GM19463 (cell line): ENCODE data around the gene CTSA.
A peak's percentile ranks its signal among the peaks of the same experiment; 100 is the strongest.
"Not testable (repeated sequence)": the region's sequence is repeated elsewhere in the genome, so short reads cannot be mapped to it uniquely, and the experiment has no call there.

Experiments used
- ATAC-seq: cut with Tn5 transposase; IDR thresholded peaks from one replicate; pipeline ENCODE4 v1.9.1; 2021; ENCODE audit warnings: mild to moderate bottlenecking, moderate library complexity; ENCODE audit not compliant: unreplicated experiment

CTSA gene

DNA sequence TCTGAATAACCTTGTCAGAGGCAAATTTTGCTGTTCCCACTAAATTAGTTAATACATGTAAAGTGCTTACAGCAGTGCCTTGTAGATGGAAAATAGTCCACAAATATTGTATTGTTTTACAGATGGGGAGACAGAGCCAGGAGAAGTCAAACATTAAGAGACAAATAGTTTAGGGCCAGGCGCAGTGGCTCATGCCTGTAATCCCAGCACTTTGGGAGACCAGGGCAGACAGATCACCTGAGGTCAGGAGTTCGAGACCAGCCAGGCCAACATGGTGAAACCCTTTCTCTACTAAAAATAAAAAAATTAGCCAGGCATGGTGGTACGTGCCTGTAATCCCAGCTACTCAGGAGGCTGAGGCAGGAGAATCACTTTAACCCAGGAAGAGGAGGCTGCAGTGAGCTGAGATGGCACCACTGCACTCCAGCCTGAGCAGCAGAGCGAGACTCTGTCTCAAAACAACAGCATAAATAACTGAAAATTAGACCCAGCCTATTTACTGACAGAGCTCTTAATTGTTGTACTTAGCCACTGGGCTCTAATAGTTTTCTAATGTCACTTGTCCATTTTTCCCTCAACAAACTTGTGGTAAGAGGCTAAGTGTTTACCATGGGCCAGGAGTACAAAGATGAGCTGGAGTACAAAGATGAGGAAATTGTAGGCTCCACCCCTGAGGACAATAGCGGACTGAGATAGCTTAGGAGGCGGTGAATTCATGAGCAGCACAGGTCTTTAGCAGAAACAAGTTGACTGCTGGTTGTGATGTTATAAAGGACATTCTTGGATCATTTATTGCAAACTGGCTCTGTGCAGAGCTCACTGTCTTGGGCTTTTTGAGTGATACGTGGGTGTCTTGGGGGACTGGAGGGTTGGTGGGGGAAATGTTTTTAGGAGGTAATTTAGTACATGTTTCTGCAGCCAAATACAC lies 27.3 kb upstream of the CTSA start:
- no peak for ATAC-seq

DNA sequence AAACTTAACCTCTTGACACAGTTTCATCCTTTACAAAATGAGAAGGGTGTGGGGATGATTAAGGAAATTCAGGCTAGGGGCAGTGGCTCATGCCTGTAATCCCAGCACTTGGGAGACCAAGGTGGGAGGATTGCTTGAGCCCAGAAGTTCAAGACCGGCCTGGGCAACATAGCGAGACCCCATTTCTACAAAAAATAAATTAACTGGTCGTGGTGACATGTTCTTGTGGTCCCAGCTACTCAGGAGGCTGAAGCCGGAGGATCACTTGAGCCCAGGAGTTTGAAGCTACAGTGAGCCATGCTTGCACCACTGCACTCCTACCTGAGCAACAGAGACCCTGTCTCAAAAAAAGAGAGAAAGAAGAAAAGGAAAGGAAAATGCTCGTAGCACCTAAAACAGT lies 24.7 kb upstream of the CTSA start:
- ATAC-seq: no peak

DNA sequence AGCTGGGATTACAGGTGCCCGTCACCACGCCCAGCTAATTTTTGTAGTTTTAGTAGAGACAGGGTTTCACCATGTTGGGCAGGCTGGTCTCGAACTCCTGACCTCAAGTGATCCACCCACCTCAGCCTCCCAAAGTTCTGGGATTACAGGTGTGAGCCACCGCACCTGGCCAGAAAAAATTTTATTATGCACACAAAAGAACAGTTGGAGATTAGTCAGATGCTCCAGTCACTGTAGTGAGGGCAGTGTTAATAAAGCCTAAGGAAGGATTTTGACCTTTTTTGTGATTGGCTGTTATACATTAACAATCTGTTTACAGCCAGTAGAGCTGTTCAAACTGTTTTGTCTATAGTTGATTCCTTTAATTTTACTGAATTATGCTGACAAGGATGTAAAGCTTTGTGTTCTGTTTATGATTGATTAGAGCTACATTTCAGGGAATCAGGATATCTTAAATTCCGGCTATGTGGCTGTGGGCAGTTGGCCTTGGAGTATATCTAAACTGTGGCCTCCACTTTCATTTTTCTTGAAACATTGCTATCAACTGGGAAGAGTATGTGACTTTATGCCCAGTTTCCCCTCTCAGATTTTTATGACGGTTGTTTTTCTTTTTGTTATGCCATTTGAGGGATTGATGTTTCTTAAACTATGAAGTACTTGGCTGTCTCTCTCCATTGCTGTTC lies 23.9 kb upstream of the CTSA start:
- ATAC-seq: no peak

DNA sequence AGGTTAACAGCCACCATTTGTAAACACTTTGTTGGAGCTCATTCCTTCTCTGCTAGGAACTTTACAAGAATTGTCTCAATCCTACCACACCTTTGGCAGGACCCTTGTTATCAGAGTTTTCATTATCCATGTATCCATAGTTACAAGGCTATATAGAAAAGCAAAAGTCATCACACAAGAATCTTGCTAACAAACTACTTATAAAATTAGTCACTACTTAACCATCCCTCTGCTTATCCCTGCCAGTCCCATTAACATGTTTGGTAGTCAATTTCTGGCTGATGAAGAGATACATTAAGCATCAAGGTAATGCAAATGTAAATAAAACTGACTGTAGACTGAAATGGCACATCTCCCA lies 23.3 kb upstream of the CTSA start:
- no peak for ATAC-seq

DNA sequence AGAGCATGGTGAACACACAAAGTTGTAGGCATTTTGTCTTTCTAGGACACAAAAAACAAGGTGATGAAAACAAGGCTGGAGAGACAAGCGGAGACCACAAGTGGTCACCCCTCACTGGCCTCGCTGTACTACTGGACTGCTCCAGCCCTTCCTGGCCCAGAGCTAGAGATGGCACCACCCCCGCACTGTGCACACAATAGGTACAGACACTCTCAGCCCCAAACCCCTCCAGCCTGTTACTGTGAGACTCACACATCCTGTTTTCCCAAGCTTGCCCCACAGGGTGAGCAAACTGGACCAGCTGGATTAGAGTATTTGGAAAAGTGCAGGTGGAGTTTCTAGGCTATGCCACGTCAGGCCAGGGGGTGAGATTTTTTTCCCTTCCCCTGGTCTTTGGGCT lies 18.5 kb upstream of the CTSA start:
- no peak for ATAC-seq

DNA sequence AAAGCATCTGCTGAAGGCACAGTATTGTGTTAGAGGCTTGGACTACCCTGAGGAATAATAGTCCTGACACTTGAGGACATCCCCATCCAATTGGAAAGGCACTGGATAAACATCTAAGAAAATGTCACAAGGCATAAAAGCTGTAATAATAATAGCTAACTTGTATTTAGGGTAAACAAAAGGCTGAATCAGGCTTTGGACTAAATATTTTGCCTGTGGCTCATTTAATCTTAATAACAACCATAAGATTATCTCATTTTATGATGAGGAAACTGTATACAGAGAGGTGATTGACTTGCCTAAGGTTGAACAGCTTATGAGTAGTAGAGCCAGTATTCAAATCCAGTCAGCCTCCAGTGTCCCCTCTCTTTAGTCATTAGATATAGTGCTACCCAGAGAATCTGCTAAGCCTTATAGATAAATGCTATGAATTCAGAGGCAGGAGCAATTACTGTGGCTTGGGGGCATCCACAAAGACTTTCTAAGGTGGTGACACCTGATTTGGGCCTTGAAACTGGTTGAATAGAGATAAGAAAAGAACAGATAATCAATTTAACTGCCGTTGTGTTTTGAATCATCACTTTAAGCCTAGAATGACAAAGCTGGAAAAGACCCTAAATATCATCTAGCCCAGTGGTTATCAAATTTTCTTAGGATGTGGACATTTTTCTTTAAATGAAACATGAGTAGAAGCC lies 17.6 kb upstream of the CTSA start:
- no peak for ATAC-seq

DNA sequence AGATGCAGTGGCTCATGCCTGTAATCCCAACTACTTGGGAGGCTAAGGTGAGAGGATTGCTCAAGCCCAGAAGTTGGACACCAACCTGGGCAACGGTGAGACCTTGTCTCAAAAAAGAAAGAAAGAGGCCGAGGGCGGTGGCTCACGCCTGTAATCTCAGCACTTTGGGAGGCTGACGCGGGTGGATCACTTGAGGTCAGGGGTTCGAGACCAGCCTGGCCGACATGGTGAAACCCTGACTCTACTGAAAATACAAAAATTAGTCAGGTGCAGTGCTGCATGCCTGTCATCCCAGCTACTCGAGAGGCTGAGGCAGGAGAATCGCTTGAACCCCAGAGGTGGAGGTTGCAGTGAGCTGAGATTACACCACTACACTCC lies 17.0 kb upstream of the CTSA start:
- ATAC-seq: not testable (repeated sequence)

DNA sequence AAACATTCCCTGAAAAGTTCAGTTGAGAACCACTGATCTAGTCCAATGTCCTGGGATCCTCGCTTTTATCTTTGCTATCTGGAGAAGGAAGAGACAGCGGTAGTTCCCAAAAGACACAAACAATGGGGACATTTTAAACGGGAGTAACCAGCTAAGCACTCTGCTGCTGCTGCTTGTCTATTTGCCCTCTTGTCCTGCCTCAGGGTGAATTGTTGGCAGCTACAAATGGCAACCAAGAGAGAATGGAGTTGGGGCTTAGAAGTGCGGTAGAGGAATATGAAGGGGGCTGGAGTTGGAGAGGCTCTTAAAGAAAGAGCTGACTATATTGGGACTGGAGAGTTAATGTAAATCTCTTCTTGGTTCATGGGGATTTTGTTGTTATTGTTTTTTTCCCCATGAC lies 16.6 kb upstream of the CTSA start:
- ATAC-seq: no peak

DNA sequence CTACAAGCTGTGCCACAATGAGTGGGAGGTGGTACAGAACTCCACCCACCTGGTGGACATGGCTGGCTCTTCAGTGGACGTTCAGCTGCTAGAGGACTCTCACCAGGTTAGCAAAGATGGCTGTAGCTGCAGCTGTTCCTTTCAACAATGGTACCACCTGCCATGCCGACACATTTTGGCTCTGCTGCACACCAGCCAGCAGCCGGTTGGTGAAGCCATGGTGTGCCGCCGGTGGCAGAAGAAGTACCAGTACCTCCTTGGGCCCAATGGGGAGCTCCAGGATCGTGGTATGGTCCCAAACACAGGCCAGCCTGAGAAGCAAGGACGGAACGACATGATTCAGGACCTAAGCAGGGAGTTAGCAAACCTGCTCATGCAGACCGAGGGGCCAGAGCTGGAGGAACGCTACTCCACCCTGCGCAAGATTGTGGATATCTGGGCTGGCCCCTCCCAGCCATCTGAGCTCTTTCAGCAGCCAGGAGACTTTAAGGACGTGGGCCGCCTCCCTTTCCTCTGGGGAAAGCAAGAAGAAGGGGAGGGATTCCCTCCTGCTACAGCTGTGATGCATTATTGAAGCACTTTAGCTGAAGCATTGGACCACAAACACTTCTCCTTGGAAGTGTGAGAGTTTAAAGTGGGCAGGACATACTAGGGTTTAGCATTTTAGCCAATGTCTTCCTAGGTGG lies 12.9 kb upstream of the CTSA start:
- no peak for ATAC-seq

DNA sequence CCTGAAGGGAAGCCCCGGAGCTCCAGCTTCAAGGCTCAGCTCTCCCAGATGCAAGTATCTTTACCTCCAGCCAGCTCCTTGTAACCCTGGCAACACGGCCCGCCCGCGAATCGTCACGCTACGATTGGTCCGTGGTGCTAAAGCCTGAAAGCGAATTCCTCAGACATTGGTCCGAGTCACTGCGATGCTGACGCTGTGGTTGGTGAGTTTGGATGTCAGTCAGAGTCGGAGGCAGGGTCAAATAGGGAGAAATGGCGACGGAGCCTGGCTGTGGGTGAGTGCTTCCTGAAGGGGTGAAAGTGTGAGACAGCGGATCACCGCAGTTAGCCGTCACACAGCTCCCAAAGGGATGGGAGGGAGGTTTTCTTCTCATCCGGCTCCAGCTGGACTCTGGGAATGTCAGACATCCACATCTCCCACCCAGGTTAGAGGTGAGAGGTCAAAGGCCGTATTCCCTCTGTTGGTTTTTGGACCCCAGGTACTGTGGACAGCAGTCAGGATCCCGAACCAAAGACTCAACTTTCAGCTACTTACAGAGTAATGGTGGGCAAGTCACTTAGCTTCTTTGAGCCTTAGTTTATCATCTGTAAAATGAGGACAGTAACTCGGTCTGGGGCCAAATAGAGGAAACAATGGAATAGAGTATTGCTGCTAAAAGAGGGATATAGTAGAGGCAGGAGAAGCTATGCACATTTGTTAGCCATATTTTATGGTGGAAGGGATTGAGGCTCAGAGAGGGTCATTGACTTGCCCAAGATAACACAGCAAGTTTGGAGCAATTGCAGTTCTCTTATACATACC lies 9.9 kb upstream of the CTSA start, which contains the start of gene ZSWIM1:
ZSWIM1 (plus strand) TSS at position 240 of the 801 bp plus-strand sequence. CDS start 1,366 bp downstream, outside the sequence.
- ATAC-seq: peak; percentile 97

DNA sequence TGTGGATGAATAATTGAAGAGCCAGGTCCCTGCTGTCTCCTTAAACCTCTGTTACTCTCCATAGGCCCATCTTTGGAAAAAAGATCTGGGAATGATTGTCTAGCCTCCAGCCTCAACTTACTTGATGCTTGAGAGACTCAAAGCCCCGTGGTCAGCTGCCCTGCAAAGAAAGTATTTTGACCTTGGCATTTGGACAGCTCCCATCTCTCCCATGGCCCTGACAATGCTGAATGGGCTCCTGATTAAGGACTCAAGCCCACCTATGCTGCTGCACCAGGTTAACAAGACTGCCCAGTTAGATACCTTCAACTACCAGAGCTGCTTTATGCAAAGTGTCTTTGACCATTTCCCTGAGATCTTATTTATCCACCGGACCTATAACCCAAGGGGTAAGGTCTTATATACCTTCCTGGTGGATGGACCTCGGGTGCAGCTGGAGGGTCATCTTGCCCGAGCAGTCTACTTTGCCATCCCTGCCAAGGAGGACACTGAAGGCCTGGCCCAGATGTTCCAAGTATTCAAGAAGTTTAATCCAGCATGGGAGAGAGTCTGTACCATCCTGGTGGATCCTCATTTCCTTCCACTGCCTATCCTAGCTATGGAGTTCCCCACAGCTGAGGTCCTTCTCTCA lies 8.6 kb upstream of the CTSA start:
- no peak for ATAC-seq

DNA sequence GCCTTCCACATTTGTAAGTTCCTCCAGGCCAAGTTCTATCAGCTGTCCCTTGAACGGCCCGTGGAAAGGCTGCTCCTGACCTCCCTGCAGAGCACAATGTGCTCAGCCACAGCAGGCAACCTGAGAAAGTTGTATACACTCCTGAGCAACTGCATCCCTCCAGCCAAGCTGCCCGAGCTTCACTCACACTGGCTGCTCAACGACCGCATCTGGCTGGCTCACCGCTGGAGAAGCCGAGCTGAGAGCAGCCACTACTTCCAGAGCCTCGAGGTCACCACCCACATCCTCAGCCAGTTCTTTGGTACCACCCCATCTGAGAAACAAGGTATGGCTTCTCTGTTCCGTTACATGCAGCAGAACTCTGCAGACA lies 8.1 kb upstream of the CTSA start:
- ATAC-seq: no peak

DNA sequence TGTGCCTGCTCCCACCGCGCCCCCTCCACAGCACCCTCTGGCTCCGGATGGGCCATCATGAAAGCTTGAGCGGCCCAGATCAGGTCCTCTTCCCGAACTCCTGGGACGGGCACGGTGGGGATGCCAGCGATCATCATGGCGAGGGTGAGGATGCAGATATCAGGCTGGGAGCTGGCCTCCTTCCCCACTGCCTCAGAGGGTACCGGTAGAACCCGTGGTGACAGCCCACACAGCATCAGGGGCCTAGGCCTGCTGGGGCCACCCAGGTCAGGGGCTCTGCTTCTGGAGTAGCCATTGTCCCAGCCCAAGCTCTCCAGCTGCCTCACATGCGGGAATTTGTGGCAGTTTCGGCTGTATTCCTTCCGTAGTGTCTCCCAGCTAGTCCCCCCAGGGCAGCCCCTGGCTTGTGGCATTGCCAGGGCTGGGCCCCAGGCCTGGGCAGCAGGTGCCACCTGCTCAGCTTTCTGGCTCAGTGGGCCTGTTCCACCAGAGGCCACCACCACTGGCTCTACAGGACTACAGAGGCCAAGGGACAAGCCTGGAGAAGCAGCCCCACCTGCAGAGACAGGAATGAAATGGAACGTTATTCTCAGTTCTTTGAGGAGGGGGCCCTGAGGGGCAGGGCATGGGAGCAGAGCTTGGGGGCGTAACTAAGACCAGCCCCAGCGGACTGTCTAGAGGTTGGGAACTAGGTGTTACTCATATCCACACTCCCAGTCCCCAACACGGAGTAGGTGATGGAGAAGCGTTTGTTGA lies 4.4 kb upstream of the CTSA start:
- ATAC-seq: no peak

DNA sequence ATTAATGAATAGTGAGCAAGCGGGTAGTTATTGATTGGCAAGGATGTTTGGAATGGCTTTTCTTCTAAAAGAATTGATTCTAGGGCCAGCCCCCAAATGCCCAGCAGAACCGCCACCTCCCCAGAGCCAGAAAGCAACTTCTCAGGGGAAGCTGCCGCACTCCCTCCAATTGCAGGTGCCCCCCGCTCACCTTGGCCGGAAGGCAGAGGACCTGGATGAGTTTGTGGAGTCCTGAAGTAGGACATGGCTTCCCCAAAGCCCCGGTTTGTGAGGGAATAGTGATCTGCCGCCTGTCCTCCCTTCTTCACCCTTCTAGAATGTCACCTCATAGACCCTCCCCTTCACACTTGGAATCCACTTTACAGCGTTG lies 3.8 kb upstream of the CTSA start, which contains the start of gene SPATA25:
SPATA25 (minus strand) TSS at position 277 of the 370 bp plus-strand sequence; CDS start at position 245, 32 bp downstream.
- no peak for ATAC-seq

DNA sequence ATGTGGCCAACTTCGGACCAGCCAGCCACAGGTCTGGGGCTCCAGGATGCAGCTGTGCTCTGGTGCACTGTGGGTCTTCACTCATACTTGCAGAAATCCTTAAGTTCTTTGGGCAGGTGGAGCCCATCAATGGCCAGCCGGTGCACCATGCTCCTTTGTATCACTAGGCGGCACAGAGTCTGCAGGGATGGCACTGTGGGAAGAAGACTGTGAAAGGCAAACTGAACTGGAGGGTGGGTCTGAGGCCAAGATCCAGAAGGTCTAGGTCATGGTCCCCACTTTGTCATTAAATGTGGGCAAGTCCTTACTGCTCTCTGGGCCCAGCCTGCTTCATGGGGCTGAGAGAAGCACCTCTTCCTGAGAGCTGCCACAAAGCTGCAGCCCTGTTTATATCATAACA lies 2.5 kb upstream of the CTSA start:
- ATAC-seq: no peak

DNA sequence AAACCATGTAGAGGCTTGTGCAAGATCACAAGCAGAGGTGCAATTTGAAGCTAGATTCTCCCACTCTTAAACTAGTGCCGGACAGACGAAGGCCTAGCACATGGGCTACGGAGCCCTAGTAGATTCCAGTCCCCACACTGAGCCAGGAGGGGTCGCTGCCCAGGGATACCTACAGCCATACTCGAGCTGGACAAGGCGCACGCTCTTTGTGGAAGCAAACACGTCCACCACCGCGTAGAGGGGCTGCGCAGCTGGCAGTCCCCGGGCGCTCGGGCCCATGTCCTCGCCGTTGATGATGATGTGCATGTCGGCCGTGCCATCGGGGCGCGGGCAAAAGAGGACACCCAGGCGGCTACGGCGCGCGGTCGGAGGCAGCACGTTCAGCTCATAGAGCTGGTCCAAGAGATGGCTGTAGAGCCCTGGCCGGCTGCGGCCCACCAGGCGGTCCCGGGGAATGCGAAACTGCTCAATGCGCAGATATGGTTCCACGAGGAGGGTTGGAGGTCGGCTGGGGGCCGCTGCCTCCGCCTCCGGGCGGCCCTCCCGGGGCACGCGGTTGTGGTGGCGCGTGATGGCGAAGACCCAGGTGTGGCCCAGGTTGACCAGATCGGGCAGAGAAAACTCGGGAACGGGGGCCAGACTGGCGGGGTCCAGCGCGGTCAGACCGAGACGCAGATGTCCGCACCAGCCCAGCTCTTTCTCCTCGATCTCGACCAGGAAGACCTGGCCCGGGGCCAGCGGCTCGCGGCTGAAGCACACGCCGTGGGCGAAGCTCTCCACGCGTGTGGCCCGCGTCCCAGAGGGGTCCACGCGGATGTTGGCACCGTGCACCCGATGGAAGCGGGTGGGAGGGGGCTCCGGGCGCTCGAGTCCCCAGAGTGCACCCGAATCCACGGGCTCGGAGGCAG lies 804 bp upstream of the CTSA start:
- peak; percentile 10 for ATAC-seq

DNA sequence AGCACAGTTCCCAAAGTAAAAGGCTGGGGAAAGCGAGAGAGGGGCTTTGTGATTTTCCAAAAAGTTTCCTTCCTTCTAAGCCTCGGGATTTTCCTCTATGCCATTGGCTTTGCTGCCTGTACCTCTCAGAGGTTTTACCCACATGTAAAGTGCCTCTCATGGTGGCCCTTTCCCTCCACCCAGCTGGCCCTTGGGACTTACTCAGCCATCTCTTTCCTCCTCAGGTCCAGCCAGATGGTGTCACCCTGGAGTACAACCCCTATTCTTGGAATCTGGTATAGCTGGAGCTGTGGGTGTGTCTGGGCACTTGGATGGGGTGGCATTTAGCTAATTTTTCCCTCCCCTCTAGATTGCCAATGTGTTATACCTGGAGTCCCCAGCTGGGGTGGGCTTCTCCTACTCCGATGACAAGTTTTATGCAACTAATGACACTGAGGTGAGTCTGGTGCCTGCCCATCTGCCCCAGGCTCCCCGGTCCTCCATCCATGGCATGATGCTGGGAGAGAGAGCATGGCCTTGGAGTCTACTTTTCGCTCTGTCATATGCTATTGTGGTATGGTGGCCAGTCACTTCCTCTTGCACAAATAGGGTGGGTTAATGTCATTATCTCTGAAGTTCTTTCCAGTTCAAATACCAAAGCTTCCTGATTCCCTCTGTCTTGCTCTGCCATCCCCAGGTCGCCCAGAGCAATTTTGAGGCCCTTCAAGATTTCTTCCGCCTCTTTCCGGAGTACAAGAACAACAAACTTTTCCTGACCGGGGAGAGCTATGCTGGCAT lies 1.1 kb downstream of the CTSA start:
- ATAC-seq: no peak
